Measurements from ENCODE around the gene NCOA3.

Gene NCOA3

DNA sequence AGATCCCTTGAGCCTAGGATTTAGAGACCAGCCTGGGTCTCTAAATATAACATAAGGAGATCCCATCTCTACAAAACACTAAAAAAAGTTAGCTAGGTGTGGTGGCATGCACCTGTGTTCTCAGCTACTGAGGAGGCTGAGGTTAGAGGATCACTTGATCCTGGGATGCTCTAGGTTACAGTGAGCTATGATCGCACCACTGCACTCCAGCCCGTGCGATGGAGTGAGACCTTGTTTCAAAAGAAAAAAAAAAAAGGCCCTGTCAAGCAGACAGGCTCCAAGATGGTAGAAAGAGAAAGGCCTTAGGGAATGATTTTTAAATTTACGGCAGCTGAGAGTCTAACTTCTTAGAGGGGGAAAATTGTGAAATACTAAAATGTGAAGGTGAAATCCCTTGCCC, 22.6 kb upstream of the NCOA3 start:
- ATAC-seq = no peak
- TF ChIP-seq BACH2 (CRISPR knock-in tag; IDR thresholded peaks at IDR 0.05; ENCODE audit: borderline replicate concordance) (no peak), SNAI2 (CRISPR knock-in tag; IDR thresholded peaks at IDR 0.05) (no peak), RARB (CRISPR knock-in tag; IDR thresholded peaks at IDR 0.05) (no peak), ISL1 (CRISPR knock-in tag; IDR thresholded peaks at IDR 0.05) (no peak), ZNF70 (CRISPR knock-in tag; IDR thresholded peaks at IDR 0.05) (no peak), ZFP3 (CRISPR knock-in tag; IDR thresholded peaks at IDR 0.05) (no peak), ZFP30 (CRISPR knock-in tag; IDR thresholded peaks at IDR 0.05) (no peak), POU6F1 (CRISPR knock-in tag; IDR thresholded peaks at IDR 0.05; ENCODE audit: borderline replicate concordance, low read depth) (no peak), PATZ1 (CRISPR knock-in tag; IDR thresholded peaks at IDR 0.05; ENCODE audit: borderline replicate concordance) (no peak), GLIS3 (CRISPR knock-in tag; IDR thresholded peaks at IDR 0.05) (no peak), TOX (CRISPR knock-in tag; IDR thresholded peaks at IDR 0.05; ENCODE audit: borderline replicate concordance) (no peak), TCF4 (CRISPR knock-in tag; IDR thresholded peaks at IDR 0.05; ENCODE audit: borderline replicate concordance) (no peak), CREB5 (CRISPR knock-in tag; IDR thresholded peaks at IDR 0.05; ENCODE audit: low read depth) (no peak)

DNA sequence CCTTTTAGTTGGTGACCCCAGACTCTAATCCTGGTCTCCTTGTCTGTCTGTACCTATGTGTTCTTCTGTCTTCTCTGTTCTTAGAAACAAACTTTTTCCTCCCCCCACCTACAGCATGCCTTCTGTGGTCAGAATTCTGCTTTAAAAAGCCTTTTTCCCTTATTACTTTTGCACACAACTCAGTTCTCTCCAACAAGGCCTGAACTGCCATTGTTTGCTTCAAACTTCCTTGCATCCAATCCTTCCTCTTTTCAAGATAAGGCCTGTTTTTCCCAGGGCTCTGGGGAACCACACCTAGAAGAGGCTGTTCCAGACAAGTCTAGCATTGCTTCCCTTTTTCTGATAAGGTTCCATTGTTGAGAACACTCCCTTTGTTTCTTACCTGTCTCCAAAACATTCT, 22.2 kb upstream of the NCOA3 start:
- no peak for ATAC-seq
- TF ChIP-seq PATZ1 (CRISPR knock-in tag; IDR thresholded peaks at IDR 0.05; ENCODE audit: borderline replicate concordance) (no peak), ESRRG (CRISPR knock-in tag; IDR thresholded peaks at IDR 0.05) (no peak), ZNF8 (CRISPR knock-in tag; IDR thresholded peaks at IDR 0.05) (no peak), ZNF70 (CRISPR knock-in tag; IDR thresholded peaks at IDR 0.05) (no peak), POU6F1 (CRISPR knock-in tag; IDR thresholded peaks at IDR 0.05; ENCODE audit: borderline replicate concordance, low read depth) (no peak), CSRNP3 (CRISPR knock-in tag; IDR thresholded peaks at IDR 0.05) (no peak), ZNF565 (CRISPR knock-in tag; conservative IDR thresholded peaks at IDR 0.05; ENCODE audit: low read depth) (no peak), RARB (CRISPR knock-in tag; IDR thresholded peaks at IDR 0.05) (no peak), ISL1 (CRISPR knock-in tag; IDR thresholded peaks at IDR 0.05) (no peak), ZC3H10 (CRISPR knock-in tag; IDR thresholded peaks at IDR 0.05) (no peak), PPARA (CRISPR knock-in tag; IDR thresholded peaks at IDR 0.05; ENCODE audit: borderline replicate concordance) (no peak), TCF4 (CRISPR knock-in tag; IDR thresholded peaks at IDR 0.05; ENCODE audit: borderline replicate concordance) (no peak), ZFP30 (CRISPR knock-in tag; IDR thresholded peaks at IDR 0.05) (no peak), TOX (CRISPR knock-in tag; IDR thresholded peaks at IDR 0.05; ENCODE audit: borderline replicate concordance) (no peak), GLIS3 (CRISPR knock-in tag; IDR thresholded peaks at IDR 0.05) (no peak), ARNTL (CRISPR knock-in tag; IDR thresholded peaks at IDR 0.05; ENCODE audit: borderline replicate concordance, low read depth) (no peak), BACH2 (CRISPR knock-in tag; IDR thresholded peaks at IDR 0.05; ENCODE audit: borderline replicate concordance) (no peak), ZFP3 (CRISPR knock-in tag; IDR thresholded peaks at IDR 0.05) (no peak), OSR1 (CRISPR knock-in tag; IDR thresholded peaks at IDR 0.05) (no peak)
- TF ChIP-seq, protein P1, sequence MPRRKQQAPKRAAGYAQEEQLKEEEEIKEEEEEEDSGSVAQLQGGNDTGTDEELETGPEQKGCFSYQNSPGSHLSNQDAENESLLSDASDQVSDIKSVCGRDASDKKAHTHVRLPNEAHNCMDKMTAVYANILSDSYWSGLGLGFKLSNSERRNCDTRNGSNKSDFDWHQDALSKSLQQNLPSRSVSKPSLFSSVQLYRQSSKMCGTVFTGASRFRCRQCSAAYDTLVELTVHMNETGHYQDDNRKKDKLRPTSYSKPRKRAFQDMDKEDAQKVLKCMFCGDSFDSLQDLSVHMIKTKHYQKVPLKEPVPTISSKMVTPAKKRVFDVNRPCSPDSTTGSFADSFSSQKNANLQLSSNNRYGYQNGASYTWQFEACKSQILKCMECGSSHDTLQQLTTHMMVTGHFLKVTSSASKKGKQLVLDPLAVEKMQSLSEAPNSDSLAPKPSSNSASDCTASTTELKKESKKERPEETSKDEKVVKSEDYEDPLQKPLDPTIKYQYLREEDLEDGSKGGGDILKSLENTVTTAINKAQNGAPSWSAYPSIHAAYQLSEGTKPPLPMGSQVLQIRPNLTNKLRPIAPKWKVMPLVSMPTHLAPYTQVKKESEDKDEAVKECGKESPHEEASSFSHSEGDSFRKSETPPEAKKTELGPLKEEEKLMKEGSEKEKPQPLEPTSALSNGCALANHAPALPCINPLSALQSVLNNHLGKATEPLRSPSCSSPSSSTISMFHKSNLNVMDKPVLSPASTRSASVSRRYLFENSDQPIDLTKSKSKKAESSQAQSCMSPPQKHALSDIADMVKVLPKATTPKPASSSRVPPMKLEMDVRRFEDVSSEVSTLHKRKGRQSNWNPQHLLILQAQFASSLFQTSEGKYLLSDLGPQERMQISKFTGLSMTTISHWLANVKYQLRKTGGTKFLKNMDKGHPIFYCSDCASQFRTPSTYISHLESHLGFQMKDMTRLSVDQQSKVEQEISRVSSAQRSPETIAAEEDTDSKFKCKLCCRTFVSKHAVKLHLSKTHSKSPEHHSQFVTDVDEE (CRISPR knock-in tag; IDR thresholded peaks at IDR 0.05) = no peak
